HEK293T (cell line): ENCODE measurements around the gene TCF25.

Experiments used
- FOXM1 ChIP-seq: fragments of 450-650 bp; IDR thresholded peaks from 2 replicates; pipeline ENCODE4 v1.6.1; 2017; ENCODE audit warnings: mild to moderate bottlenecking, borderline replicate concordance
- NFRKB ChIP-seq: fragments of 450-650 bp; IDR thresholded peaks from 2 replicates; pipeline ENCODE4 v1.6.1; 2016; ENCODE audit warnings: mild to moderate bottlenecking, moderate library complexity

- TF ChIP-seq FOXM1: no peak
- no peak for TF ChIP-seq NFRKB
These were observed 13.9 kb downstream of the TCF25 start for GRCh38 chr16:89887243-89887642.
